Measurements from ENCODE around the gene RTN4R. TPM values are rescaled to one million over a fixed set of nuclear protein-coding genes. Genes with fewer than 3 reads are reported as not detected.
"Not testable (repeated sequence)": the region's sequence is repeated elsewhere in the genome, so short reads cannot be mapped to it uniquely, and the experiment has no call there.

The RTN4R gene
- total RNA-seq, 1 experiment from 2014 or later, result 19.0 TPM

GRCh38 chr22:20265772-20266666 is 2.1 kb downstream of the RTN4R start:
- intact Hi-C loops (cut with micrococcal nuclease); DNase-seq (ENCODE audit: low read depth, low spot score); H3K36me3 ChIP-seq (ENCODE audit: control insufficient read depth in 1 of 2, insufficient read depth in 2 of 2, low read length in 2 of 2); H3K27ac ChIP-seq (ENCODE audit: low read depth, low read length); H3K9ac ChIP-seq (ENCODE audit: low read length); H3K79me2 ChIP-seq (ENCODE audit: insufficient read depth, low read length); POLR2A ChIA-PET; ATAC-seq; H3K9me3 ChIP-seq (ENCODE audit: control insufficient read depth in 1 of 2, insufficient read depth in 1 of 2, low read depth in 1 of 2, low read length in 2 of 2); H3K4me2 ChIP-seq (ENCODE audit: low read length); H3K27me3 ChIP-seq (ENCODE audit: insufficient read depth, low read length); CTCF ChIA-PET; H2AFZ ChIP-seq (ENCODE audit: low read depth, low read length, poor library complexity, severe bottlenecking); H3K9me2 ChIP-seq (ENCODE audit: insufficient read depth); H3K4me3 ChIP-seq (replicated peaks in 1 of 2; ENCODE audit: low read depth in 1 of 2, low read length in 2 of 2); RAD21 ChIA-PET (ENCODE audit: low non-redundant PET in 1 of 2, low total read pairs in 2 of 2, uncharacterized antibody in 2 of 2, unreplicated experiment in 2 of 2); H4K20me1 ChIP-seq (ENCODE audit: insufficient read depth): not testable (repeated sequence)
- H3K4me1 ChIP-seq (ENCODE audit: control insufficient read depth in 1 of 2, insufficient read depth in 2 of 2, low read length in 2 of 2), result peaks cover 10 to 15% of the 10 kb centered on the region in 2 experiments; a peak in 3 of 4 replicates
- BruUV-seq (replicated peaks), result TSS peak; percentile 42

GRCh38 chr22:20264614-20265452 is 3.3 kb downstream of the RTN4R start:
- TF ChIP-seq YY1 (IDR thresholded peaks at IDR 0.05; ENCODE audit: extremely low read depth, insufficient replicate concordance, low read depth, low read length), result no peak
- TF ChIP-seq ELF1 (IDR thresholded peaks at IDR 0.05; ENCODE audit: borderline replicate concordance, low read depth), result no peak
- no peak for TF ChIP-seq TCF7L2 (IDR thresholded peaks at IDR 0.05; ENCODE audit: borderline replicate concordance, extremely low read depth, insufficient read depth, insufficient read length)
- intact Hi-C loops (cut with micrococcal nuclease), result no loop called here

GRCh38 chr22:20263404-20264281 is 4.5 kb downstream of the RTN4R start:
- ATAC-seq; intact Hi-C loops (cut with micrococcal nuclease); RAD21 ChIA-PET (ENCODE audit: low non-redundant PET in 1 of 2, low total read pairs in 2 of 2, uncharacterized antibody in 2 of 2, unreplicated experiment in 2 of 2); H3K4me3 ChIP-seq (replicated peaks in 1 of 2; ENCODE audit: low read depth in 1 of 2, low read length in 2 of 2); H4K20me1 ChIP-seq (ENCODE audit: insufficient read depth); H2AFZ ChIP-seq (ENCODE audit: low read depth, low read length, poor library complexity, severe bottlenecking); H3K9me2 ChIP-seq (ENCODE audit: insufficient read depth); H3K9ac ChIP-seq (ENCODE audit: low read length); H3K79me2 ChIP-seq (ENCODE audit: insufficient read depth, low read length); CTCF ChIA-PET; DNase-seq (ENCODE audit: low read depth, low spot score); BruUV-seq (replicated peaks); H3K27me3 ChIP-seq (ENCODE audit: insufficient read depth, low read length); H3K27ac ChIP-seq (ENCODE audit: low read depth, low read length); H3K9me3 ChIP-seq (ENCODE audit: control insufficient read depth in 1 of 2, insufficient read depth in 1 of 2, low read depth in 1 of 2, low read length in 2 of 2); POLR2A ChIA-PET; H3K4me2 ChIP-seq (ENCODE audit: low read length); H3K36me3 ChIP-seq (ENCODE audit: control insufficient read depth in 1 of 2, insufficient read depth in 2 of 2, low read length in 2 of 2): not testable (repeated sequence)
- peaks cover 6 to 13% of the 10 kb centered on the region in 2 experiments; a peak in 3 of 4 replicates for H3K4me1 ChIP-seq (ENCODE audit: control insufficient read depth in 1 of 2, insufficient read depth in 2 of 2, low read length in 2 of 2)

More at GRCh38 chr22:20264614-20265452, 3.3 kb downstream of the RTN4R start:
- H3K9me3 ChIP-seq (ENCODE audit: control insufficient read depth in 1 of 2, insufficient read depth in 1 of 2, low read depth in 1 of 2, low read length in 2 of 2), result no peaks in the 10 kb centered on the region
- no peak overlapping the region for H3K4me3 ChIP-seq (replicated peaks in 1 of 2; ENCODE audit: low read depth in 1 of 2, low read length in 2 of 2)
- no peak overlapping the region for H3K9ac ChIP-seq (ENCODE audit: low read length)
- no peaks in the 10 kb centered on the region for H3K36me3 ChIP-seq (ENCODE audit: control insufficient read depth in 1 of 2, insufficient read depth in 2 of 2, low read length in 2 of 2)
- BruUV-seq (replicated peaks), result no TSS peak
- H3K79me2 ChIP-seq (ENCODE audit: insufficient read depth, low read length), result 0 out of 2 replicates have a peak, but pooled peaks cover 4% of the 10 kb centered on the region
- H2AFZ ChIP-seq (ENCODE audit: low read depth, low read length, poor library complexity, severe bottlenecking), result no peak overlapping the region
- ATAC-seq (no peak), DNase-seq (ENCODE audit: low read depth, low spot score) (no peak)
- ChIA-PET RAD21 (ENCODE audit: low non-redundant PET in 1 of 2, low total read pairs in 2 of 2, uncharacterized antibody in 2 of 2, unreplicated experiment in 2 of 2) (no interaction called here), POLR2A (no interaction called here), CTCF (no interaction called here)
- H3K27ac ChIP-seq (ENCODE audit: low read depth, low read length), result no peak overlapping the region
- H3K9me2 ChIP-seq (ENCODE audit: insufficient read depth), result no peaks in the 10 kb centered on the region
- H3K4me2 ChIP-seq (ENCODE audit: low read length), result no peak overlapping the region
- H4K20me1 ChIP-seq (ENCODE audit: insufficient read depth), result no peaks in the 10 kb centered on the region
- peaks cover 8 to 15% of the 10 kb centered on the region in 2 experiments; a peak in 3 of 4 replicates for H3K4me1 ChIP-seq (ENCODE audit: control insufficient read depth in 1 of 2, insufficient read depth in 2 of 2, low read length in 2 of 2)
- H3K27me3 ChIP-seq (ENCODE audit: insufficient read depth, low read length), result no peaks in the 10 kb centered on the region

Data from HCT116 (cell line).